Breast epithelium (tissue), 3 donors: ENCODE measurements around the gene C4orf46.
A peak's percentile ranks its signal among the peaks of the same experiment; 100 is the strongest.

Experiments used
- CTCF ChIP-seq, 3 donors: fragments of 450-650 bp; IDR thresholded peaks; one replicate each; pipeline ENCODE4 v1.5.1; 2016 to 2017; ENCODE audit warnings: antibody characterized with exemption in 3 of 3, mild to moderate bottlenecking in 3 of 3, moderate library complexity in 3 of 3
- POLR2A ChIP-seq: fragments of 450-650 bp; IDR thresholded peaks from one replicate; pipeline ENCODE4 v1.6.1; 2016; ENCODE audit warnings: antibody characterized with exemption, mild to moderate bottlenecking, moderate library complexity

GRCh38 chr4:158624889-158625478 lies 46.7 kb downstream of the C4orf46 start:
- TF ChIP-seq POLR2A (no peak), CTCF (IDR thresholded peaks at IDR 0.05) (peak; percentile 66 to 79 (median 68))
